Choroid plexus epithelial cell (primary cell): ENCODE results near the gene REXO4.

Source experiments
- DNase-seq: peaks from one replicate; pipeline ENCODE4 v3.0.0-alpha.2; 2010; ENCODE audit warnings: low read depth
- H3K4me3 ChIP-seq: 2 replicates; pipeline ENCODE4 v1.5.1; 2011; ENCODE audit warnings: low read depth, mild to moderate bottlenecking, control low read depth, low read length, moderate library complexity
- CTCF ChIP-seq: conservative IDR thresholded peaks from 2 replicates; pipeline ENCODE4 v1.5.1; 2011; ENCODE audit warnings: low read depth, mild to moderate bottlenecking, control low read depth, inconsistent platforms, low read length, moderate library complexity

REXO4 gene

GRCh38 chr9:133439337-133439736 lies 21.5 kb upstream of the REXO4 start:
- no peak for DNase-seq
- no peak for TF ChIP-seq CTCF
- H3K4me3 ChIP-seq: no peak overlapping the region

GRCh38 chr9:133437753-133438531 lies 20.1 kb upstream of the REXO4 start:
- no peak for DNase-seq
- TF ChIP-seq CTCF: peak; percentile 51

GRCh38 chr9:133436681-133437080 lies 18.9 kb upstream of the REXO4 start:
- no peak overlapping the region for H3K4me3 ChIP-seq
- DNase-seq: no peak
- no peak for TF ChIP-seq CTCF

More at GRCh38 chr9:133437753-133438531, 20.1 kb upstream of the REXO4 start:
- no peak overlapping the region for H3K4me3 ChIP-seq

GRCh38 chr9:133433351-133433843 lies 15.6 kb upstream of the REXO4 start:
- DNase-seq: no peak
- no peak for TF ChIP-seq CTCF

GRCh38 chr9:133430244-133430643 lies 12.4 kb upstream of the REXO4 start:
- H3K4me3 ChIP-seq: no peak overlapping the region
- TF ChIP-seq CTCF: no peak
- no peak for DNase-seq

More at GRCh38 chr9:133433351-133433843, 15.6 kb upstream of the REXO4 start:
- no peak overlapping the region for H3K4me3 ChIP-seq

- DNase-seq: peak; percentile 26
- no peak overlapping the region for H3K4me3 ChIP-seq
- TF ChIP-seq CTCF: peak; percentile 59
Observed at GRCh38 chr9:133429641-133430161, 11.9 kb upstream of the REXO4 start.
